ENCODE results near the gene TMEM269.
A peak's percentile ranks its signal among the peaks of the same experiment; 100 is the strongest.

TMEM269 gene

DNA sequence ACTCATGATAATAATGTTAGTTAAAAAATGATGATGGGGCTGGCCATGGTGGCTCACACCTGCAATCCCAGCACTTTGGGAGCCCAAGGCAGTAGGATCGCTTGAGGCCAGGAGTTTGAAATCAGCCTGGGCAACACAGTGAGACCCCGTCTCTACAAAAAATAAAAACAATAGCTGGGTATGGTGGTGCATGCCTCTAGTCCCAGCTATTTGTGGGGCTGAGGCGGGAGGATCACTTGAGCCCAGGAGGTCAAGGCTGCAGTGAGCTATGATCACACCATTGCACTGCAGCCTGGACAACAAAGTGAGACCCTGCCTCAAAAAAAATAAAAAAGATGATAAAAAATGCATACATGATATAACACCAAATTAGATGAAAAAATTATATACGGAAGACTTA, 23.2 kb upstream of the TMEM269 start:
- Histone ChIP-seq H3K23ac (ENCODE audit: low read length) (no peak overlapping the region), H3K79me1 (ENCODE audit: low read length) (peaks cover 5% of the 10 kb centered on the region), H3K9me3 (ENCODE audit: insufficient read depth, low read depth, low read length) (no peaks in the 10 kb centered on the region), H3K4me3 (ENCODE audit: low read depth, low read length) (no peak overlapping the region), H2BK12ac (ENCODE audit: low read length) (no peak overlapping the region), H3K4ac (ENCODE audit: low read depth, low read length) (no peak overlapping the region), H3K79me2 (ENCODE audit: control insufficient read depth, insufficient read depth, low read length, poor library complexity) (peaks cover 5% of the 10 kb centered on the region), H3K18ac (ENCODE audit: low read length) (no peak overlapping the region), H4K12ac (ENCODE audit: low read depth, low read length) (no peak overlapping the region), H3K4me1 (ENCODE audit: control insufficient read depth in 1 of 2, insufficient read depth in 2 of 2, low read length in 2 of 2) (peaks cover 0 to 3% of the 10 kb centered on the region in 2 experiments), H4K8ac (ENCODE audit: low read depth, low read length) (no peak overlapping the region), H3K14ac (ENCODE audit: low read length) (no peak overlapping the region), H2BK5ac (ENCODE audit: low read depth, low read length, poor library complexity) (no peak overlapping the region), H3K9ac (ENCODE audit: low read length) (no peak overlapping the region), H3K27me3 (ENCODE audit: insufficient read depth, low read length) (no peaks in the 10 kb centered on the region), H4K91ac (ENCODE audit: low read depth, low read length) (no peak overlapping the region), H3K4me2 (ENCODE audit: low read length) (no peak overlapping the region), H3K36me3 (ENCODE audit: control insufficient read depth in 1 of 2, insufficient read depth in 2 of 2, low read length in 2 of 2) (peaks cover 18 to 27% of the 10 kb centered on the region in 2 experiments), H2BK120ac (ENCODE audit: insufficient read depth, low read length, poor library complexity) (no peak overlapping the region), H2AK5ac (ENCODE audit: low read length) (no peak overlapping the region), H3K27ac (ENCODE audit: low read depth, low read length) (no peak overlapping the region), H2AFZ (ENCODE audit: insufficient read depth, low read length, poor library complexity) (no peak overlapping the region)
- no peak for DNase-seq
- WGBS (ENCODE audit: extremely low coverage, insufficient coverage, insufficient read length), result no CpG with 5 or more reads among the region's 4 CpGs

DNA sequence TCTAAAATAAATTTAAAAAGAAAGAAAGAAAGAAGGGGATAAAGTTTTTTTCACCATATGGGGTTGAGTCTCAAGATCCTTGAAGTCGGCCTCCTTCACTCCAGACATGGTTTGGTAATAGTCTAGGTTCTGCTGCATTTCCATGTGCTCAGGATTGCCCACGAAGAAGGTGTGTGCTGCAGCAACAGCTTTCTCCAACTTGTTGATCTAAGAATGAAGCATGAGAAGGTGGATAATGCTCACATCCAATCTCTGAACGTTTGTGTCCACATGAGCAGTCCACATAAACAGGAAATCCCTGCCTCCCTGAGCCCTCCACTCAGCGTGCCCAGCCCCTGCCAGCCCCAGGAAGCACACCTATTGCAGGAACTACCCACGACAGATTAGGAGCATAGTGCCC, 22.5 kb upstream of the TMEM269 start:
- no peak overlapping the region for H3K4me2 ChIP-seq (ENCODE audit: low read length)
- no CpG with 5 or more reads among the region's 5 CpGs for WGBS (ENCODE audit: extremely low coverage, insufficient coverage, insufficient read length)
- H4K12ac ChIP-seq (ENCODE audit: low read depth, low read length), result no peak overlapping the region
- H3K4me3 ChIP-seq (ENCODE audit: low read depth, low read length), result no peak overlapping the region
- no peak overlapping the region for H4K8ac ChIP-seq (ENCODE audit: low read depth, low read length)
- H2AK5ac ChIP-seq (ENCODE audit: low read length), result no peak overlapping the region
- no peak overlapping the region for H2BK12ac ChIP-seq (ENCODE audit: low read length)
- H3K9me3 ChIP-seq (ENCODE audit: insufficient read depth, low read depth, low read length), result no peaks in the 10 kb centered on the region
- no peak overlapping the region for H4K91ac ChIP-seq (ENCODE audit: low read depth, low read length)
- H3K4ac ChIP-seq (ENCODE audit: low read depth, low read length), result no peak overlapping the region
- peaks cover 0 to 3% of the 10 kb centered on the region in 2 experiments for H3K4me1 ChIP-seq (ENCODE audit: control insufficient read depth in 1 of 2, insufficient read depth in 2 of 2, low read length in 2 of 2)
- peaks cover 8% of the 10 kb centered on the region for H3K79me2 ChIP-seq (ENCODE audit: control insufficient read depth, insufficient read depth, low read length, poor library complexity)
- H2BK5ac ChIP-seq (ENCODE audit: low read depth, low read length, poor library complexity), result no peak overlapping the region
- peaks cover 9% of the 10 kb centered on the region for H3K79me1 ChIP-seq (ENCODE audit: low read length)
- no peak for DNase-seq
- no peak overlapping the region for H3K14ac ChIP-seq (ENCODE audit: low read length)
- no peak overlapping the region for H3K27ac ChIP-seq (ENCODE audit: low read depth, low read length)
- peak overlapping the region; percentile 9 for H3K9ac ChIP-seq (ENCODE audit: low read length)
- H2AFZ ChIP-seq (ENCODE audit: insufficient read depth, low read length, poor library complexity), result no peak overlapping the region
- peak overlapping the region; percentile 35 for H3K18ac ChIP-seq (ENCODE audit: low read length)
- no peak overlapping the region for H3K23ac ChIP-seq (ENCODE audit: low read length)
- peaks cover 15 to 24% of the 10 kb centered on the region in 2 experiments for H3K36me3 ChIP-seq (ENCODE audit: control insufficient read depth in 1 of 2, insufficient read depth in 2 of 2, low read length in 2 of 2)
- no peak overlapping the region for H2BK120ac ChIP-seq (ENCODE audit: insufficient read depth, low read length, poor library complexity)
- no peaks in the 10 kb centered on the region for H3K27me3 ChIP-seq (ENCODE audit: insufficient read depth, low read length)

DNA sequence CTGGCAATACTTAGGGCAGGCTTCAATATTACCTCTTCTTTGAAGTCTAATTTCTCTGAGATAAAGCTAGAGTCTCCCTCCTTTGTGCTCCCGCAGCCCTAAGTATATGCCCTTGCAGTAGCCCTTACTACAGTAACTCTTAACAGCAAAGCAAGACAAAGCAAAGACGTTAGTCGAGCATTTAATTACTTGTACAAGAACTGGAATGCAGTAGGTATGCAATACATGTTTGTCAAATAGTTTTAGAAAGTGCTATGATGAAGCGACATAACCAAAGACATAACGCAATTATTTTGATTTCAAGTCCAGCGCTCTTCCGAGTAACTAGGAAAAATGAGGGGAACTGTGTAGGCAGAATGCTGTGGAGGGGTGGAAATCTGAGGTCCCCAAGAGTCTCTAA, 19.5 kb upstream of the TMEM269 start:
- Histone ChIP-seq H3K4me3 (ENCODE audit: low read depth, low read length) (no peak overlapping the region), H4K12ac (ENCODE audit: low read depth, low read length) (no peak overlapping the region), H3K79me2 (ENCODE audit: control insufficient read depth, insufficient read depth, low read length, poor library complexity) (peaks cover 13% of the 10 kb centered on the region), H3K27ac (ENCODE audit: low read depth, low read length) (no peak overlapping the region), H3K9ac (ENCODE audit: low read length) (no peak overlapping the region), H3K9me3 (ENCODE audit: insufficient read depth, low read depth, low read length) (no peaks in the 10 kb centered on the region), H4K91ac (ENCODE audit: low read depth, low read length) (no peak overlapping the region), H3K14ac (ENCODE audit: low read length) (no peak overlapping the region), H2BK12ac (ENCODE audit: low read length) (no peak overlapping the region), H2AK5ac (ENCODE audit: low read length) (no peak overlapping the region), H3K4me2 (ENCODE audit: low read length) (peak overlapping the region; percentile 96), H2BK5ac (ENCODE audit: low read depth, low read length, poor library complexity) (no peak overlapping the region), H3K4ac (ENCODE audit: low read depth, low read length) (no peak overlapping the region), H2AFZ (ENCODE audit: insufficient read depth, low read length, poor library complexity) (no peak overlapping the region), H3K4me1 (ENCODE audit: control insufficient read depth in 1 of 2, insufficient read depth in 2 of 2, low read length in 2 of 2) (peaks cover 0 to 3% of the 10 kb centered on the region in 2 experiments), H3K23ac (ENCODE audit: low read length) (no peak overlapping the region), H3K18ac (ENCODE audit: low read length) (no peak overlapping the region), H3K36me3 (ENCODE audit: control insufficient read depth in 1 of 2, insufficient read depth in 2 of 2, low read length in 2 of 2) (peaks cover 5 to 8% of the 10 kb centered on the region in 2 experiments), H2BK120ac (ENCODE audit: insufficient read depth, low read length, poor library complexity) (no peak overlapping the region), H3K27me3 (ENCODE audit: insufficient read depth, low read length) (no peaks in the 10 kb centered on the region), H4K8ac (ENCODE audit: low read depth, low read length) (no peak overlapping the region), H3K79me1 (ENCODE audit: low read length) (peaks cover 13% of the 10 kb centered on the region)
- peak in 1 of 2 donors; percentile 60 for DNase-seq
- WGBS (ENCODE audit: extremely low coverage, insufficient coverage, insufficient read length), result no CpG with 5 or more reads among the region's 7 CpGs

DNA sequence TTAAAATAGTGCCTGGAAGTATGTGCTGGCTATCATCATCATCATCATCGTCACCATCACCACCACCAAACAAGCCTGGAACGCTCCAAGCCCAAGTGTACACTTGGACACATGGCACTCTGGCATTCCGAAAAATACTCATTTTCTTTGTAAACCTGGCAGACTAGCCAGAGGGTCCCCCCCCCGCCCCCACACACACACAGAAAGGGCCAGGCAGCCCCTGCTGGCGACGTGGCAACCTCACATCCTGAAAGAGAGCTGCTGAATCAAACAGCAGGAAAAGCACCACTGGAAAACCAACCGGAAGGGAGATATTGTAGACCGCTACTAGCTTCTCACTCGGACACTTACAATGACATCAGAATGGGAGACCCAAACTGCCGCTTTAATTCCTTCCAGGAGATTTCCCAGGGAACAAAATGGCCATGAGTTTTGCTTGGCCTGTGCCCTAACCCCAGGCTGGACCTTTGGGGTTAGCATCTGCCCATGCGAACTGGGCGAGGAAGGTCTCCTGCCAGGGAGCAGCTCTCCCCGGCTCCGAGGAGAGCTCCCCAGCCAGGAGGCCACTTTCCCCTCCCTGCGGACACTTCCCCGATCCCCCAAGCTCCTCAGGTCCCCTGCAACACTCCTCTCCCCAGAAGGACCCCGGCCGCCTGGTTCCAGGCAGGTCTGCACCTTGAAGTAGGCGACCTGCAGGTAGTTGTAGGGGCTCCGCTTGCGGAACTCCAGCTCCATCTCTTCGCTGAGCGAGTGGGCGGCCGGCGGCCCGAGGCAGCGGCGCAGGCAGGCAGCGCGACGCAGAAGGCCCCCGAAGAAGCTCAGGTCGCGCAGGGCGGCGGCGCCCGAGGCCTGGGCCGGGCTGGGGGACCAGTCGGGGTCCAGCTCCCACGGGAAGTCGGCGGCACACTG, 18.7 kb upstream of the TMEM269 start:
- H4K8ac ChIP-seq (ENCODE audit: low read depth, low read length), result peak overlapping the region; percentile 84
- peak overlapping the region; percentile 64 for H2BK120ac ChIP-seq (ENCODE audit: insufficient read depth, low read length, poor library complexity)
- no peak overlapping the region for H2BK12ac ChIP-seq (ENCODE audit: low read length)
- H3K4me2 ChIP-seq (ENCODE audit: low read length), result peak overlapping the region; percentile 96
- H3K4me3 ChIP-seq (ENCODE audit: low read depth, low read length), result peak overlapping the region; percentile 95
- H3K18ac ChIP-seq (ENCODE audit: low read length), result peak overlapping the region; percentile 98
- H4K91ac ChIP-seq (ENCODE audit: low read depth, low read length), result peak overlapping the region; percentile 82
- H3K27ac ChIP-seq (ENCODE audit: low read depth, low read length), result peak overlapping the region; percentile 54
- peak overlapping the region; percentile 7 for H2BK5ac ChIP-seq (ENCODE audit: low read depth, low read length, poor library complexity)
- peak overlapping the region; percentile 95 for H2AFZ ChIP-seq (ENCODE audit: insufficient read depth, low read length, poor library complexity)
- peak overlapping the region; percentile 76 for H2AK5ac ChIP-seq (ENCODE audit: low read length)
- peak overlapping the region; percentile 61 for H4K12ac ChIP-seq (ENCODE audit: low read depth, low read length)
- peaks cover 3 to 4% of the 10 kb centered on the region in 2 experiments for H3K36me3 ChIP-seq (ENCODE audit: control insufficient read depth in 1 of 2, insufficient read depth in 2 of 2, low read length in 2 of 2)
- no peaks in the 10 kb centered on the region for H3K27me3 ChIP-seq (ENCODE audit: insufficient read depth, low read length)
- H3K4ac ChIP-seq (ENCODE audit: low read depth, low read length), result peak overlapping the region; percentile 57
- peaks cover 0 to 3% of the 10 kb centered on the region in 2 experiments for H3K4me1 ChIP-seq (ENCODE audit: control insufficient read depth in 1 of 2, insufficient read depth in 2 of 2, low read length in 2 of 2)
- peak in 1 of 2 donors; percentile 67 for DNase-seq
- H3K79me1 ChIP-seq (ENCODE audit: low read length), result peaks cover 13% of the 10 kb centered on the region
- H3K14ac ChIP-seq (ENCODE audit: low read length), result peak overlapping the region; percentile 87
- no CpG with 5 or more reads among the region's 44 CpGs for WGBS (ENCODE audit: extremely low coverage, insufficient coverage, insufficient read length)
- H3K79me2 ChIP-seq (ENCODE audit: control insufficient read depth, insufficient read depth, low read length, poor library complexity), result peaks cover 13% of the 10 kb centered on the region
- peak overlapping the region; percentile 73 for H3K9ac ChIP-seq (ENCODE audit: low read length)
- no peak overlapping the region for H3K23ac ChIP-seq (ENCODE audit: low read length)
- no peaks in the 10 kb centered on the region for H3K9me3 ChIP-seq (ENCODE audit: insufficient read depth, low read depth, low read length)
